B cell (primary cell): ENCODE results near the gene ENKUR.

ENCODE experiments used
- EZH2 ChIP-seq: IDR thresholded peaks from 2 replicates; pipeline ENCODE4 v1.6.1; 2012; ENCODE audit warnings: borderline replicate concordance, low read depth, mild to moderate bottlenecking, moderate library complexity, low read length; ENCODE audit not compliant: insufficient read depth, poor library complexity, severe bottlenecking
- TF ChIP-seq, protein P1 (sequence below): fragments of 200-600 bp; IDR thresholded peaks from one replicate; pipeline ENCODE4 v1.8.0; 2022; ENCODE audit warnings: antibody characterized with exemption, mild to moderate bottlenecking

DNA sequence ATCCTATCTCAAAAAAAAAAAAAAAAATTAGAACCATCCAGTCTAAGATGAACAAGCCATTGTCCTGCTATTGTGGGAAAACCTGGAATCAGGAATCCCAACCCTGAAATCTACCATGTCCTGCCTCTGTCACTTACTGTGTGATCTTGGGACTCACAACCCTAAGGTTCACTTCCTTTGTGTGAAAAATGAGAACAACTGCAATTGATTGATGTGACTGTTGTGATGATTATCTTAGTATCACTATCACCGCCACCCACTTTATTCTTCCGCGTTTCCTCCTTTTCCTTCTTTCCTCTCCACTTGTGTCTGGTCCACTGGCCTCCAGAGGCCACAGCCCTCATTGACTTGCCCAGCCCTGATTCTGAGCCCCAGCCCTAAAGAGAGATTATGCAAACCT, 50.9 kb downstream of the ENKUR start:
- TF ChIP-seq, protein P1, sequence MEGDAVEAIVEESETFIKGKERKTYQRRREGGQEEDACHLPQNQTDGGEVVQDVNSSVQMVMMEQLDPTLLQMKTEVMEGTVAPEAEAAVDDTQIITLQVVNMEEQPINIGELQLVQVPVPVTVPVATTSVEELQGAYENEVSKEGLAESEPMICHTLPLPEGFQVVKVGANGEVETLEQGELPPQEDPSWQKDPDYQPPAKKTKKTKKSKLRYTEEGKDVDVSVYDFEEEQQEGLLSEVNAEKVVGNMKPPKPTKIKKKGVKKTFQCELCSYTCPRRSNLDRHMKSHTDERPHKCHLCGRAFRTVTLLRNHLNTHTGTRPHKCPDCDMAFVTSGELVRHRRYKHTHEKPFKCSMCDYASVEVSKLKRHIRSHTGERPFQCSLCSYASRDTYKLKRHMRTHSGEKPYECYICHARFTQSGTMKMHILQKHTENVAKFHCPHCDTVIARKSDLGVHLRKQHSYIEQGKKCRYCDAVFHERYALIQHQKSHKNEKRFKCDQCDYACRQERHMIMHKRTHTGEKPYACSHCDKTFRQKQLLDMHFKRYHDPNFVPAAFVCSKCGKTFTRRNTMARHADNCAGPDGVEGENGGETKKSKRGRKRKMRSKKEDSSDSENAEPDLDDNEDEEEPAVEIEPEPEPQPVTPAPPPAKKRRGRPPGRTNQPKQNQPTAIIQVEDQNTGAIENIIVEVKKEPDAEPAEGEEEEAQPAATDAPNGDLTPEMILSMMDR: no peak
- TF ChIP-seq EZH2: no peak
